IMR-90 (cell line): ENCODE measurements around the gene OTUD7B. TPM values are rescaled to one million over a fixed set of nuclear protein-coding genes. Genes with fewer than 3 reads are reported as not detected.
A peak's percentile ranks its signal among the peaks of the same experiment; 100 is the strongest.

ENCODE experiments used
- ATAC-seq: fragments of 200-7000 bp; cut with Tn5 transposase; 2 replicates; pipeline ENCODE4 v1.9.1; 2020; ENCODE audit warnings: low read depth, mild to moderate bottlenecking, moderate library complexity
- Bru-seq: library from RNA; stranded (reverse); fragments of 400-500 nt; gene quantifications from one replicate; lab custom pipeline; 2021; lab: Mats Ljungman, UMichigan
- BruChase-seq, 2 experiments: library from RNA; stranded (reverse); fragments of 400-500 nt; gene quantifications; one replicate each; lab custom pipeline; 2021; lab: Mats Ljungman, UMichigan
- BruUV-seq: library from RNA; stranded (reverse); fragments of 400-500 nt; replicated peaks from 2 replicates; lab custom pipeline; 2021; lab: Mats Ljungman, UMichigan
- CTCF ChIA-PET: fragments of 300-600 bp; formaldehyde crosslinking; extraction: SDS; loops from one replicate; lab custom pipeline; 2021; ENCODE audit warnings: antibody characterized with exemption; lab: Yijun Ruan, JAX
- POLR2A ChIA-PET: fragments of 300-600 bp; sonication (Branson Sonifier 250); formaldehyde crosslinking; loops from one replicate; lab custom pipeline; 2022; ENCODE audit warnings: antibody characterized with exemption; ENCODE audit not compliant: unreplicated experiment; lab: Charles Lee
- DNase-seq: peaks from one replicate; pipeline ENCODE4 v3.0.0; 2013
- H2AFZ ChIP-seq: replicated peaks from 2 replicates; pipeline ENCODE3; 2013; ENCODE audit warnings: low read length, mild to moderate bottlenecking; ENCODE audit not compliant: poor library complexity
- H2AK5ac ChIP-seq: 2 replicates; pipeline ENCODE4 v1.6.1; 2013; ENCODE audit warnings: low read depth, low read length, inconsistent platforms
- H2AK9ac ChIP-seq: replicated peaks from 2 replicates; pipeline ENCODE3; 2013; ENCODE audit warnings: mild to moderate bottlenecking, low read depth, low read length, moderate library complexity; ENCODE audit not compliant: poor library complexity
- H2BK120ac ChIP-seq: 2 replicates; pipeline ENCODE4 v1.6.1; 2013; ENCODE audit warnings: low read depth, low read length, inconsistent platforms
- H2BK15ac ChIP-seq: 3 replicates; pipeline ENCODE4 v1.6.1; 2013; ENCODE audit warnings: low read depth, low read length, inconsistent platforms
- H2BK20ac ChIP-seq: 2 replicates; pipeline ENCODE4 v1.6.1; 2013; ENCODE audit warnings: low read depth, mild to moderate bottlenecking, inconsistent platforms, low read length, moderate library complexity
- H2BK5ac ChIP-seq: 2 replicates; pipeline ENCODE4 v1.6.1; 2013; ENCODE audit warnings: mild to moderate bottlenecking, low read depth, low read length, inconsistent platforms; ENCODE audit not compliant: poor library complexity, severe bottlenecking
- H3K14ac ChIP-seq: replicated peaks from 2 replicates; pipeline ENCODE4 v1.6.1; 2013; ENCODE audit warnings: low read depth, low read length, inconsistent platforms
- H3K18ac ChIP-seq: 2 replicates; pipeline ENCODE4 v1.6.1; 2013; ENCODE audit warnings: low read depth, low read length, control low read depth
- H3K23ac ChIP-seq: 2 replicates; pipeline ENCODE4 v1.6.1; 2013; ENCODE audit warnings: low read depth, low read length, inconsistent platforms
- H3K27ac ChIP-seq: 2 replicates; pipeline ENCODE4 v1.5.1; 2013; ENCODE audit warnings: mild to moderate bottlenecking, control low read depth, low read length; ENCODE audit not compliant: insufficient read depth
- H3K27me3 ChIP-seq: 2 replicates; pipeline ENCODE4 v1.6.1; 2013; ENCODE audit warnings: low read length; ENCODE audit not compliant: control insufficient read depth, insufficient read depth
- H3K36me3 ChIP-seq: 2 replicates; pipeline ENCODE4 v1.6.1; 2013; ENCODE audit warnings: low read length, mixed read lengths; ENCODE audit not compliant: control insufficient read depth, insufficient read depth
- H3K4ac ChIP-seq: 2 replicates; pipeline ENCODE4 v1.6.1; 2013; ENCODE audit warnings: low read depth, low read length, inconsistent platforms
- H3K4me1 ChIP-seq: 2 replicates; pipeline ENCODE4 v1.6.1; 2013; ENCODE audit warnings: low read length, mixed read lengths; ENCODE audit not compliant: control insufficient read depth, insufficient read depth
- H3K4me2 ChIP-seq: 2 replicates; pipeline ENCODE4 v1.6.1; 2013; ENCODE audit warnings: low read depth, mild to moderate bottlenecking, control low read depth, low read length, moderate library complexity
- H3K4me3 ChIP-seq: 2 replicates; pipeline ENCODE4 v1.5.1; 2013; ENCODE audit warnings: low read depth, mild to moderate bottlenecking, control low read depth, low read length, moderate library complexity; ENCODE audit not compliant: insufficient read depth
- H3K56ac ChIP-seq: 2 replicates; pipeline ENCODE4 v1.6.1; 2013; ENCODE audit warnings: low read length, inconsistent platforms; ENCODE audit not compliant: insufficient read depth; ENCODE audit errors: extremely low read depth
- H3K79me1 ChIP-seq, 2 experiments: 2 replicates each; pipeline ENCODE4 v1.6.1; 2013; ENCODE audit warnings: low read length in 2 of 2, inconsistent platforms in 1 of 2, low read depth in 1 of 2
- H3K9ac ChIP-seq: 2 replicates; pipeline ENCODE4 v1.6.1; 2013; ENCODE audit warnings: low read depth, low read length, control low read depth
- H3K9me1 ChIP-seq: 2 replicates; pipeline ENCODE4 v1.6.1; 2013; ENCODE audit warnings: low read length, inconsistent platforms; ENCODE audit not compliant: insufficient read depth
- H3K9me3 ChIP-seq: 2 replicates; pipeline ENCODE4 v1.6.1; 2013; ENCODE audit warnings: low read length; ENCODE audit not compliant: control insufficient read depth, insufficient read depth
- H4K20me1 ChIP-seq: 2 replicates; pipeline ENCODE4 v1.6.1; 2013; ENCODE audit warnings: low read length, inconsistent platforms; ENCODE audit not compliant: insufficient read depth
- H4K5ac ChIP-seq: 2 replicates; pipeline ENCODE4 v1.6.1; 2013; ENCODE audit warnings: mild to moderate bottlenecking, low read depth, low read length, control low read depth
- H4K8ac ChIP-seq, 2 experiments: 2 replicates each; pipeline ENCODE4 v1.6.1; 2013; ENCODE audit warnings: low read depth in 2 of 2, low read length in 2 of 2, control low read depth in 1 of 2, inconsistent platforms in 1 of 2
- H4K91ac ChIP-seq: 2 replicates; pipeline ENCODE4 v1.6.1; 2013; ENCODE audit warnings: low read depth, low read length, inconsistent platforms; ENCODE audit not compliant: insufficient read depth
- BHLHE40 ChIP-seq: fragments of 150-350 bp; IDR thresholded peaks from 2 replicates; pipeline ENCODE4 v1.6.1; 2016; ENCODE audit warnings: mild to moderate bottlenecking, low read depth, low read length
- CEBPB ChIP-seq: IDR thresholded peaks from 2 replicates; pipeline ENCODE4 v1.6.1; 2012; ENCODE audit warnings: low read depth, low read length, improper control_type of control experiment
- FOS ChIP-seq: fragments of 150-350 bp; IDR thresholded peaks from 2 replicates; pipeline ENCODE4 v1.6.1; 2016; ENCODE audit warnings: low read depth, low read length
- MAZ ChIP-seq: IDR thresholded peaks from 2 replicates; pipeline ENCODE4 v1.6.1; 2012; ENCODE audit warnings: low read depth, mild to moderate bottlenecking, low read length, improper control_type of control experiment, moderate library complexity, borderline replicate concordance
- POLR2A ChIP-seq: IDR thresholded peaks from 2 replicates; pipeline ENCODE4 v1.6.1; 2012; ENCODE audit warnings: mild to moderate bottlenecking, low read depth, low read length
- RFX5 ChIP-seq: IDR thresholded peaks from 2 replicates; pipeline ENCODE4 v1.8.0; 2012; ENCODE audit warnings: low read depth, mild to moderate bottlenecking, low read length, moderate library complexity
- WGBS, 2 experiments: methylation state at CpG; one replicate each; pipeline versions ENCODE4 v1.1.5 to v1.1.7; 2013; ENCODE audit warnings: missing lambda C conversion rate in 2 of 2; ENCODE audit not compliant: insufficient read length in 1 of 2; ENCODE audit errors: extremely low coverage in 2 of 2; 5-methylcytosine and 5-hydroxymethylcytosine counted together
- dilution Hi-C: fragments of 300-500 bp; cut with HindIII; formaldehyde crosslinking; loops from one replicate; pipeline ENCODE4 v1.14.3; 2018; ENCODE audit warnings: low sequenced_read_pairs; ENCODE audit not compliant: unreplicated experiment
- in situ Hi-C: fragments of 300-500 bp; cut with MboI; formaldehyde crosslinking; loops from 3 replicates; pipeline ENCODE4 v1.14.3; 2019; ENCODE audit warnings: low sequenced_read_pairs, inconsistent platforms, mixed read lengths
- intact Hi-C: fragments of 100-400 bp; cut with micrococcal nuclease; formaldehyde crosslinking; loops from 2 replicates; pipeline ENCODE4 v1.10.0; 2022
- long read RNA-seq: library from polyadenylated mRNA; unstranded; transcript quantifications from one replicate; pipeline ENCODE4 v2.0.0, GENCODE V29; 2021; ENCODE audit not compliant: unreplicated experiment
- polyA plus RNA-seq, 3 experiments: library from polyadenylated mRNA; depleted of rRNA; stranded (reverse); fragments of >200 nt; gene quantifications; 2 replicates each; pipeline ENCODE4 v1.2.3, GENCODE V29; 2012; ENCODE audit warnings: low replicate concordance in 1 of 3
- total RNA-seq: library from RNA; depleted of rRNA; stranded (reverse); fragments of >200 nt; gene quantifications from 2 replicates; pipeline ENCODE4 v1.2.3, GENCODE V29; 2012; rRNA removed
- TF ChIP-seq, protein P1 (sequence below): fragments of 150-350 bp; IDR thresholded peaks from 2 replicates; pipeline ENCODE4 v1.6.1; 2016; ENCODE audit warnings: low read depth, mild to moderate bottlenecking, low read length, moderate library complexity, borderline replicate concordance
- TF ChIP-seq, protein P2 (sequence below): fragments of 150-350 bp; IDR thresholded peaks from 2 replicates; pipeline ENCODE4 v1.6.1; 2017; ENCODE audit warnings: mild to moderate bottlenecking, antibody characterized with exemption, low read length, low read depth

OTUD7B gene
- total RNA-seq = 18.1 and 18.6 TPM in 2 replicates
- 6.9 and 7.5 TPM in 2 replicates for polyA plus RNA-seq (2012; rRNA removed)
- 1.9 and 5.8 TPM in 2 replicates for polyA plus RNA-seq (2012; cell fraction: cytosol; rRNA removed)
- 2.8 and 4.6 TPM in 2 replicates for polyA plus RNA-seq (2012; cell fraction: nucleus; rRNA removed; ENCODE audit: low replicate concordance)
- Bru-seq, nascent RNA = percentile 89 among the genes with signal in this experiment
- percentile 93 among the genes with signal in this experiment for BruChase-seq, experiment 1, labeled RNA remaining after a 6-hour chase
- BruChase-seq, experiment 2, labeled RNA remaining after a 2-hour chase = percentile 92 among the genes with signal in this experiment
- long read RNA-seq, partial matches to known transcripts = 1 of 10 reads
- long read RNA-seq, other reads (novel, unspliced or antisense) = 9 of 10 reads

DNA sequence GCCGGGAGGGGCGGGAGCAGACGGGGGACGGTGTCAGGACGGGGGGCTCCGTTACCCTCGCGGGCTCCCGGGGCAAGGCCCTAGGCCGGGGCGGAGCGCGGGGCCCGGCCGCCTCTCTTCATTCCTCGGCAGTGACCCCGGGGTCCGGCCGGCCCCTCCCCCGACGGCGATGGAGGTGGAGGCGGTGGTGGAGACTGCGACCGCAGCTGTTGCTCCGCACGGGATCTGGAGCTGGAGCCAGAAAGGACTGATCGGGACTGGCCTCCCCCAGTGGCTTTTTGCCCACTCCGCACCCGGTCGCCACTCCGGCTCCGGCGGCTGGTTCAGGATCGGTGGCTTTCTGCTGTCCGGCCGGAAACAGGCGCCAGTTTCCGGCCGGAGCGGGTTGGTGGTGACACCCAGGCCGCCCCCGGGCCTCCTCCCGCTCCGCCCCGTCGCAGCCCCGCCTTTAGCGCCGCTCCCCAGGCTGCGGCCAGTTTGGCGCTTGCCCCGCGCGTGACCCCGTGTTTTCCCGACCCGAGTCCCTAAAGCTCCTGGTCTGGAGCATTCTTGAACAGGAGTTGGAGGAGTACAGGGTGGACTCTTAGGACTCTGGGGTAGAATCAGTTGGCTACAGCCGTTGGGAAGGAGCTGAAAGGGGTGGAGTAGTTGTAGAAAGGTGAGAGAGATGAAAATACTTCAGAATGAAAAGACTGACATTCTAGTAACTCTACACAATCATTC is at the start of gene OTUD7B:
Gene OTUD7B (minus strand): TSS at position 334 of the 723 bp plus-strand sequence. CDS start 33,216 bp downstream, outside the sequence.
- Histone ChIP-seq H3K4ac (peak within 1 kb of the TSS; percentile 98), H3K9me1 (peaks cover 7% of the 10 kb centered on the region), H4K20me1 (peaks cover 18% of the 10 kb centered on the region; the same call in 1 of the 2 replicates), H2AFZ (peak within 1 kb of the TSS; percentile 97), H3K56ac (peak within 1 kb of the TSS; percentile 89), H2AK5ac (peak within 1 kb of the TSS; percentile 93), H4K8ac (peak within 1 kb of the TSS; percentile 88 to 97), H3K9me3 (no peaks in the 10 kb centered on the region), H3K27me3 (no peaks in the 10 kb centered on the region), H3K79me1 (peaks cover 16 to 26% of the 10 kb centered on the region in 2 experiments; a peak in 3 of 4 replicates), H3K23ac (peak within 1 kb of the TSS; percentile 98), H3K4me1 (peaks cover 7% of the 10 kb centered on the region; the same call in 1 of the 2 replicates), H4K5ac (peak within 1 kb of the TSS; percentile 98), H3K14ac (peak within 1 kb of the TSS; percentile 97), H3K36me3 (no peaks in the 10 kb centered on the region), H3K4me2 (peak within 1 kb of the TSS; percentile 98), H2BK20ac (peak within 1 kb of the TSS; percentile 40), H2BK120ac (peak within 1 kb of the TSS; percentile 72), H2BK15ac (peak within 1 kb of the TSS; percentile 80; the same call in 2 of the 3 replicates), H3K4me3 (peak within 1 kb of the TSS; percentile 92), H4K91ac (peak within 1 kb of the TSS; percentile 90), H2BK5ac (peak within 1 kb of the TSS; percentile 95), H3K27ac (peak within 1 kb of the TSS; percentile 97), H2AK9ac (peak within 1 kb of the TSS; percentile 97), H3K9ac (peak within 1 kb of the TSS; percentile 97), H3K18ac (peak within 1 kb of the TSS; percentile 96)
- CTCF ChIA-PET = interaction anchor here (0.6 to 1.6 kb wide), 2 partner anchors 48 to 228 kb away, joined by 3 to 4 read pairs; no protein-coding TSS in a partner anchor
- ATAC-seq (peak; percentile 91), DNase-seq (peak; percentile 84)
- intact Hi-C loops = loop anchor here (1.0 to 2.0 kb wide), 2 partner anchors 48 to 57 kb away; partner anchors contain the start of gene VPS45
- TF ChIP-seq POLR2A = peak; percentile 41; the same call in 1 of the 2 replicates
- no peak for TF ChIP-seq CEBPB
- TF ChIP-seq RFX5 = no peak
- peak; percentile 82 for TF ChIP-seq BHLHE40
- TF ChIP-seq, protein P1, sequence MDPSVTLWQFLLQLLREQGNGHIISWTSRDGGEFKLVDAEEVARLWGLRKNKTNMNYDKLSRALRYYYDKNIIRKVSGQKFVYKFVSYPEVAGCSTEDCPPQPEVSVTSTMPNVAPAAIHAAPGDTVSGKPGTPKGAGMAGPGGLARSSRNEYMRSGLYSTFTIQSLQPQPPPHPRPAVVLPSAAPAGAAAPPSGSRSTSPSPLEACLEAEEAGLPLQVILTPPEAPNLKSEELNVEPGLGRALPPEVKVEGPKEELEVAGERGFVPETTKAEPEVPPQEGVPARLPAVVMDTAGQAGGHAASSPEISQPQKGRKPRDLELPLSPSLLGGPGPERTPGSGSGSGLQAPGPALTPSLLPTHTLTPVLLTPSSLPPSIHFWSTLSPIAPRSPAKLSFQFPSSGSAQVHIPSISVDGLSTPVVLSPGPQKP = no peak
- no peak for TF ChIP-seq FOS
- TF ChIP-seq, protein P2, sequence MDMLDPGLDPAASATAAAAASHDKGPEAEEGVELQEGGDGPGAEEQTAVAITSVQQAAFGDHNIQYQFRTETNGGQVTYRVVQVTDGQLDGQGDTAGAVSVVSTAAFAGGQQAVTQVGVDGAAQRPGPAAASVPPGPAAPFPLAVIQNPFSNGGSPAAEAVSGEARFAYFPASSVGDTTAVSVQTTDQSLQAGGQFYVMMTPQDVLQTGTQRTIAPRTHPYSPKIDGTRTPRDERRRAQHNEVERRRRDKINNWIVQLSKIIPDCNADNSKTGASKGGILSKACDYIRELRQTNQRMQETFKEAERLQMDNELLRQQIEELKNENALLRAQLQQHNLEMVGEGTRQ = peak; percentile 39; the same call in 1 of the 2 replicates
- TF ChIP-seq MAZ = peak; percentile 87; the same call in 1 of the 2 replicates
- no TSS peak for BruUV-seq
- dilution Hi-C loops = no loop called here
- POLR2A ChIA-PET = interaction anchor here (1.0 kb wide), 1 partner anchor 123 kb away, joined by 3 read pairs; a partner anchor contains a TSS
- 1% methylated on average over 15 of the region's 59 CpGs; no CpG with 5 or more reads in 1 of the 2 experiments for WGBS, 2 experiments
- in situ Hi-C loops = no loop called here
